Activated naive CD4-positive, alpha-beta T cell (primary cell): Measurements from ENCODE around the gene DCP1B.
A peak's percentile ranks its signal among the peaks of the same experiment; 100 is the strongest.
"Not testable (repeated sequence)": the region's sequence is repeated elsewhere in the genome, so short reads cannot be mapped to it uniquely, and the experiment has no call there.

ENCODE experiments used
- DNase-seq, 4 experiments: peaks; one replicate each; lab custom pipeline; 2025; lab: John Stamatoyannopoulos, UW

The DCP1B gene

DNA sequence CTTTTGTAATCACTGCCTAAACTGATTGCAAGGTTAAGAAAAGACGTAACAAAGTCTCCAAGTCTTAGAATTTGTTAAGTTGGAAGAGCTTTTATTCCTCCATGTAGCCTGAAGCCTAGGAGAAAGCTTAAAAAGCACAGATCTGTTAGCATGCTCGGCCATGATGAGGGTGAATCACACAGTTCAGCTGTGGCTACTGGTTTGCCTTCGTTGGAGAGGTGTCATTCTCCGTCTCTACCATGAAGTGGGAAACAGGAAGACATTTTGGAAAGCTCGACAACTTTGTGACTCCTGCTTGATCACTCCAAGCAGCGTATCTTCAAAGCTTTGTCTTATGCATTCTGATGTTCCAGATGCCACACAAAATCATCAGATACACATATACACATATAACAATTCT, 27.1 kb downstream of the DCP1B start:
- no peak for DNase-seq

DNA sequence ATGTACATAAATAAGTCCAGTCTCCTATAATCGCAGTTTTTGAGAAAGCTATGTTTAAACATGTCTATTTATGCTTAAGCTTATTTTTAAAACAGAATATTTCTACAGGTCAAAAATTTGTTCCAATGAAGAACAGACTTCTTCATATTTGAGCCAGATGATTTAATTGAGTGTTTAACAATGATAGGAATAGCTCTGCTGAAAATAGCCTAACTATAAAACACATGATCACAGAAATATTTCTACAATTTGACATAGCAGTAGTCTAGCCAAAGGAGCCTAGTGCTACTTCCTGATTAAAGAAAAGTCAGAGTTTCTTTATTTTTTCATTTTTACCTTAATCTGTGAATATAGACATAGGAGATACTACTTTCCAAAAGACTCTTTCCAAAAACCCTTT, 29.4 kb downstream of the DCP1B start:
- no peak for DNase-seq

DNA sequence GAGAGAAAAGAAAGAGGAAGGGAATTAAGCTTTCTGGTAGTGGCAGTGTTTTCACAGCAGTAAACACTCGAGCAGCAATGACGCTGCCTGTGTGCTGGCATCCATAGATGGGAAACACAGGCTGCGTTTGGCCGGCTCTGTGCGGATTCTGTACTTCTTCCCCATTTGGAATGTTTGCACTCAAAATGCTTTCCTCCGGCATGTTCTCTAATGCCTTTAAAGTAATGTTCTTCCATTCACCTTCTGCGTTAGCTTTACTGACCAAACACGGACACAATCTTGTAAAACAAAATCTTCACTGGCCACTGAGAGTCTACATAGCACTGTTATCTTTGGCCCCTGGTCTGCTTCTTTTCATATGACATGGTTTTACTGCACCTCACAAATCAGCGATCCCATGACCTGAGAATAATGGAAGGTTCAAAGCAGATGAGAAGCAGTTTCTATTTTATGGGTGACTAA, 31.4 kb downstream of the DCP1B start:
- no peak for DNase-seq

DNA sequence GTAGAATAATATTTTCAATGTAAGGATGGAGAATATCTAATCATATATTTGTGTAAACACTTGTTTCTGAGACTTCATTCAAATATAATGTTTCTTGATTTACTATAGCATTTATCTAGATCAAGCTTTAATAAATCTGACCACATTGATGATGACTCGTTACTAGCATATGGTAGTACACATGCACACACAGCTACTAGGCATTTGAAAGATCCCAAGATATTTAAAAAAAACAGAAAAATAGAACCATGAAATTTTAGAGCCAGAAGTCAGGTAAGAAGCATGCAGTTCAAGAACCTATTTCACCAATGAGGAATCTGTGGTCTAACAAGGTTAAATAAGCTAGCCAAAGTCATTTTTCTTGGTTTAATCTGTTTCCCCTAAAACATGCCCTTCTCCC, 32.0 kb downstream of the DCP1B start:
- no peak for DNase-seq

DNA sequence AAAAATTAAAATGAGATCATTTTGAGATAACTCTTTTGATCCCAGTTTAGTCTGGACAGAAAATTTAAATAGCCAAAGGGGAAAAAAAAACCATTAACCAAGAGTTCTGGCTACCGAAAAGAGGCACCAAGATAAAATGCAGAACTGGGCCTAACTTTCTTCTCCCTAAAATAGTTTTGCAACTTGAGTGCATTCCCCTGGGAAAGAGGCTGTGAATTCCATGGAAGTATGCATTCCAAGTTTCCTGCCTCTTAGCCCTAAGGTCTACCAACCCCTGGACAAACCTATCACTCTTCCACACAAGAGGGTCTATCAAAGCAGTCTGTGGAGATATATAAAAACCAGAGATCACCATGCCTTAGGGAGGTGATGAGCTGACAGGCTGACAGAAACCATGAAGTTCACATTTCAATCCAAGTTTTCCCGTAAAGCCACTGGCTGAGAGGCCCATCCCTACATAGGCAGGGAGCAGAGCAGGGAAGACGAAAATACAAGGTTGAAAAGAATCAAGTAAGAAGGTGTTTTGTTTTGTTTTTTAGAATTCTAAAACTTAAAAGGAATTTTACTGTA, 33.8 kb downstream of the DCP1B start:
- no peak for DNase-seq

DNA sequence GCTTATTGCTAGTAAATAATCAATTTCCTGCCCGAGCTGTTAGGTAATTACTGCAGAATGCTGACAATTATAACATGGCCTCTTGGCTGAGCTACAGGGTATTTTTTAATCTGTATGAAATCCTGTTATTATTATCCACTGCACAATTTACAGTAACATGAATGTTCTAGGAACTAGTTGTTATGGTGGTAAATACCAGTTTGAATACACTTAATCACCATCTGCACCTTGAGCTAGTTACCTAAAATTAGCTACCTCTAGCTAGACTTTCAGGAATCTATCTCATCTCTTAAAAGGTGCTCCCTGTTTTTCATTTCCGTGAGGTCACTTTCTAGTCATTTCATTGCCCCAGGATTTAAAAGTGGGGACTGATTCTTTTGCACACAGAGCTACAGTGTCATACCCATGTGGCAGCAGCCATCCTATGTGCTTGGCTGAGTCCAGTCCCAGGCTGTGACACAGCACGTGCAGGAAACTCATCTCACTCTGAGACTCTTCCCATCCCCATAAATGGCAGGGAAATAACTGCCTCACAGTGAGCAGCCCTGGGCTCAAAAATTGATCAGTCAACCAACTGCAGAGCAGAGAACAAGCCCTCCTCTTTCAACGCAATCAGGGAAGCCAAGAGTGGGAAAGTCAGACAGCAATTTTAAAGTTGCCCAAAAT, 37.6 kb downstream of the DCP1B start:
- no peak for DNase-seq

DNA sequence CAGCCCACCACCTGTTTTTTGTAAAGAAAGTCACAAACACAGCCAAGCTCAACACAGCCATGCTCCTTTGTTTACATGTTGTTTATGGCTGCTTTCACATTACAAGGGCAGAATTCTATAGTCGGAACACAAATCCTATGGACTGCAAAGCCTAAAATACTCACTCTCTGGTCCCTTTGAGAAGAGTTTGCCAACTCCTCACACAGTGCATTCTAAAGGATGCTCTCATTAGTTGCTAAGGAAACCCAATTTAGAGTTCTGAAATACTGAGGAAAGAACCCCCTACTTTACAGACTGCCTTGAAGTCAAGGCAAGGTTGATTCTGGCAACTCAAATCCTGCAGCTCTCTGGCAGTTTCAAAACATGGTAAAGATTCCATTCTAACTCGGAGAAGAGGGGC, 38.3 kb downstream of the DCP1B start:
- DNase-seq: no peak

DNA sequence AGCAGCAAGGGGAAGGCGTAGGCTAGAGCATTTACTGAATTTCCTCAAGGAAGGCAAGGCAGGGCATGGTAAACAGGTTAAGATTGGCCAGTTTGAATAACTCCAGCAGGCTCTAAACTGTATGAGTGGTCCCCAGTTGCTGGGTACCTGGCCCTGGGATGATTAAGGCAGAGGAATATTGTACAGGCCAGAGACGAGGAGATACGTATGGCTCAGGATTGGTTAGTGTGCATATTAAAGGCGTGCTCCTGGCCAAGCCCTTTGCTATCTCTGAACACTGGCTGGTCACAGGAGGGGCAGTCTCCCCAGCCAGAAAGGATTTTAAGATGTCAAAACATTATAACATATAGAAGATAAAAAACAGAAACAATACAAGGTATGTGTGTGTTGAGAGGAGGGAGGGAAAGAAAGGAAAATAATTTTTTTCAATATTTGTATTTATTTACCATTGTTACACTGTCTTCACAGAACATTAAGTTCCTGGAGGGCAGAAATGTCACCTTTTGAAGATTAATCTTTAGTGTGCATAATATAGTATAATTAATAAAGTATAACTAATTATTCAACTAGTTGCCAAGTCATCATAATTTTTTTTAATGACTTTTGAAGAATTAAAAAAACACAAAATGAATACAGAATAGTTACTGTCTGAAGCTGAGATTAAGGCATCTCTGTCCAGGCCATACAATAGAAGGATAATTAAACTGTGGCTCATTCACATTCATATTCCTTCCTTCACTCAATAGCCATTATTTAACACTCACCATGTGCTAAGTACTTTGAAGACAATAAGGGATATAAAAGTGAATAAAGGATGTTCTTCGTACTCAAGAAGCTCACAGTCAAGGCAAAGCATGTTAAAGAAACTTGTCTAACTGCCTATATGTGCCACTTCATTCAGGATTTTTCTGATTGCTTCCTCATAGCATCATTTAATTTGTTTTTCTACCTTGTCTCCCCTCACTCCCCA, 41.9 kb downstream of the DCP1B start:
- DNase-seq: no peak

DNA sequence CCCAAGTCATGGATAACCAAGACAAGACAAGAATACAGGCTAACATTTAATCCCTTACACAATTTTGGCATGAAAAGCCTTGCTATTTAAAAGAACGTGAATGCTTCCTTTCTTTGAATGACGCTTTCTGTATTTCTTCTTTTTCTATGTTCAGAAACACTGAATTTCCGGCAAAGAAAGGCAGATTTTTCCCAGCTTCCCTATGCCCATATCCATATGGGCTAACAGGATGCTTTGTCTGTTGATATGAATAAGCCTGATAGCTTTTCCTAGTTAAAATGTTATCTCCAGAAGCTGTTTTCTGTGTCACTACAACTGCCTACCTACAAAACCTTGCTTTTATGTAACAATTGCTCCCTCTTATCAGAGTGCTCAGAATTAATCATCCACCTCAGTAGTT, 47.5 kb downstream of the DCP1B start:
- no peak for DNase-seq

DNA sequence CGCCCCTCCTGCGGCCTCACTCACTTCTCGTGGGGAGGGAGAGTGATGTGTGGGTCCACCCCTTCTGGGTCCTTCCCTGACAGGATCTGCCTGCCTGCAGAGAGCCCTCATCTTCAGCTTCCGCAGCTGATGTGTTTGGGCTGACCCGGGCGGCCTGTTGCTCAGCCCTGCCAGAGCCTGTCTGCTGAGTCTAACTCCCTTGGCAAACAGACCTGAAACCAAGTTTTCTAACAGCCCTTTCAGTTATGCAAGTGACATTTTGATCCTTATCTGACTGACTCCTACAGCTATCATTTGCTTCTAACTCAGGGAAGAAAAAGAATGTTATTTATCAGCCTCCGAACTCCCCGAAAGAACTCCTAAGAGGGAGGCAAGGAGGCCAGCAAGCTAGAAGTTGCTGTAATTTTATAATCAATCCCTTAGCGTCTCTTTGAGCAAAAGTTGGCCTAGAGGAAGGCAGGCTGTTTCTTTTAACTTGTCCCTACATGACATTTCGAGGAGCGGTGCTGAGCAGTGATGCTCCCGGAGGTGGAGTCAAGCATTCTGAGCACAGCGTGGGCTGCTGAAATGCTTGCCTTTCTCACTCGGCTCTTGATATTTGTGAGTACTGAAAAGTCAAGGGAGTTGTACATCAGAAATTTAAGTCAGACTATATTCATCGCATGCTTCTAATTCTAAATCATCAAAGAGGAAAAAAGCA, 54.3 kb downstream of the DCP1B start:
- DNase-seq: no peak

DNA sequence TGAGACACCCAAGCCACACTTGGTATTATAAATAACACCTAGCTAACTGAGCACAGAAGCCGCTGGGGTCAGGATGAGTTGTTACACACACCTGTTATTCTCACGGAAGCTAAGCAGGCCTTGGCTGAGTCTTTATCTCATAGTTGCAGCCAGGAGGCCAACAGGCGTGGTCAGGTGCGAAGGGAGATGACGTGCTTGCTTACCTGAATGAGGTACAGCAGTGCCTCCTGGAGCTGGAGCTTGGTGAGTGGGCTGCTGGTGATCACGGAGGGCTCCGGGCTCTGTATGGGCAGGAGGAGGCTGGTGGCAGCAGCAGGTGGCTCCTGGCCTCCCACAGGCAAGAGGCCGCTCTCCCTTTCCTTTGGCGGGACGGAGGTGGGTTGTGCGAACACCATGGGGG, 55.4 kb downstream of the DCP1B start:
- DNase-seq: no peak

DNA sequence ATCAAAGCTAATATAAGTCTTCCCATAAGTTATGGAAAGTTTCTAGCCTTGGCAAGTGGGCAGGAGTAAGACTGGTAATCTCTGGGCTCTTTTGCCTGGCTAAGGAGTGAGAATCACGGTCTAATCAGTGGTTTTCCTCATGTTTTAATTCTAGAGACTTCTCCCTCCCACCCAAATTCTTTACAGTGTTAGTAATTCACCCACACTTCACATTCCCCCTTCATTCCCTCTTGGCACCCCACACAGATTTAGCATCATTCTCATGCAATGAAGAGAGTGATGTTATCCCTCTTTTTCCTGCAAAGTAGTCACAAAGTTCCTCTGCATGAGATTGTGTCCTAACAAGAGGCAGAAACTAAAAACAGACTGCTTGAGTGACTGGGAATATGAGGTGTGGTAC, 57.2 kb downstream of the DCP1B start:
- no peak for DNase-seq

DNA sequence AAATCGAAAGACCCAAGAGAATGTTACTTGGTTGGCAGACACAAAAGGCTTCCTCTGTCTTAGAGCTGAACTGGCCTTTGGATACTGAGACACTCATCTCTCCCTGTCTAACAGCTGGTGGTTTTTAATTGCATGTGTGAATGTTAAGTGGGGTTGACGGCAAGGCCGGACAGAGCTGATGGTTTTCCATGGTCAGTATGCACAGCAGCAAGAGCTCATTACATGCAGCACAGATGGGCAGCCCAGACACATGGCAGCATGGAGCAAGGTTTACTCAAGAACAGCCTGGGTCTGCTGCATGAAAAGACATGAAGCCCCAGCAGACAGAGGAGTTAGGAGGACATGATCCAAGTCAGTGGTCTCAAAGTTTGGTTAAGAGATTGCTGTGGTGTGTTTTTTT, 58.0 kb downstream of the DCP1B start:
- no peak for DNase-seq

DNA sequence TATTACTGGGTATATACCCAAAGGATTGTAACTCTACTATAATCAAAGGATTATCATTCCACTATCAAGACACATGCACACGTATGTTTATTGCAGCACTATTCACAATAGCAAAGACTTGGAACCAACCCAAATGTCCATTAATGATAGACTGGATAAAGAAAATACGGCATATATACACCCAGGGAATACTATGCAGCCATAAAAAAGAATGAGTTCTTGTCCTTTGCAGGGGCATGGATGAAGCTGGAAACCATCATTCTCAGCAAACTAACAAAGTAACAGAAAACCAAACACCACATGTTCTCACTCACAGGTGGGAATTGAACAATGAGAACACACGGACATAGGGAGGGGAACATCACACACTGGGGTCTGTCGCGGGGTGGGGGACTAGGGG, 58.8 kb downstream of the DCP1B start:
- DNase-seq: not testable (repeated sequence)

DNA sequence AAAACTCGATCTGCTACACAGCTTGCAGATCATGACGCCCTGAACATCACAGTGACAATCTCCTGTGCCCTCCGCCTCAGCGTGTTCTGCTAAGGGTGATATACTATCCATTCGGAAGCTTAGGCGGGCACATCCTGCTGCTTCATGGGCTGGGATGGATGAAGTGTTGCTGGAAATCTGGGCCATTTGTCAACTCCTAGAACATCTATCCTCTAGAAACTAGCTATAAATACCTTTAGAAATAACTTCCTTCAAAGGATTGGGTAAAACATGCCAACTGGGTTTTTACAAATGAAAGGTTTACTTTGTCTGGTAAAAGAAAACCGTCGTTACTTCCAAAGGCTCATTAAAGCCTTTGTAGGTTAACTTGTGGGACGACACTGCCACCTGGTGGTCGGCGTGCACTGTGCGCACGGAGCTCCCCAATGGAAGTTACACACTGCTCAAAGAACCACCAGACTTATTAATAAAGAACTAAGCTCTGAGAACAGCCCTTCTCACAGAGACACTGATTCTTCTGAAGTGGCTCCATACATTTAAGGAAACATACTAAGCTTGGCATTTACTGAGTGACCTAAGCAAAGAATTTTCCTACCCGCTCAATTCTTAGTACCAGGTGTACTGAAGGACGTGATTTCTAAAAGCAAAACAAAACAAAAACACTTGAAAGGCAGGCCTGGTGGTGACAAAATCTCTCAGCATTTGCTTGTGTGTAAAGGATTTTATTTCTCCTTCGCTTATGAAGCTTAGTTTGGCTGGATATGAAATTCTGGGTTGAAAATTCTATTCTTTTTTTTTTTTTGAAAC, 64.3 kb downstream of the DCP1B start:
- DNase-seq: peak; percentile 73 to 91 (median 86)

DNA sequence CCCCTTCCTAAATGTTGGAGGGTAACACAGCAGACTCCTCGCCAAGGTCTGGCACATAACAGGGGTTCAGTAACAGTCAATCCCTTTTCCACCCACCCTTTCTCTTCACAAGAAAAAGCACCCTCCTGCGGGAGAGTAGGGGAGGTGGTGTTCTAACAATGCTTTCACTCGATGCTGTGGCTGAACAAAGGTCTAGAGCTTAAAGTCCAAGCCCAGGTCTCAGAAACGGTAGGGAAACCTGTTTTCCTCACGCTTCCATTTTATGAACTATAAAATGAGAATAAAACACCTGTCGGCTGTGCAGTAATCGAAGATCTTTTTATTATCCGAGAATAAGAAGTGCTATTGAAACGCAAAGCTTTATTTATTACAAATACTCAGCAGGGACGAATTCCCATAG, 64.9 kb downstream of the DCP1B start:
- DNase-seq: no peak

DNA sequence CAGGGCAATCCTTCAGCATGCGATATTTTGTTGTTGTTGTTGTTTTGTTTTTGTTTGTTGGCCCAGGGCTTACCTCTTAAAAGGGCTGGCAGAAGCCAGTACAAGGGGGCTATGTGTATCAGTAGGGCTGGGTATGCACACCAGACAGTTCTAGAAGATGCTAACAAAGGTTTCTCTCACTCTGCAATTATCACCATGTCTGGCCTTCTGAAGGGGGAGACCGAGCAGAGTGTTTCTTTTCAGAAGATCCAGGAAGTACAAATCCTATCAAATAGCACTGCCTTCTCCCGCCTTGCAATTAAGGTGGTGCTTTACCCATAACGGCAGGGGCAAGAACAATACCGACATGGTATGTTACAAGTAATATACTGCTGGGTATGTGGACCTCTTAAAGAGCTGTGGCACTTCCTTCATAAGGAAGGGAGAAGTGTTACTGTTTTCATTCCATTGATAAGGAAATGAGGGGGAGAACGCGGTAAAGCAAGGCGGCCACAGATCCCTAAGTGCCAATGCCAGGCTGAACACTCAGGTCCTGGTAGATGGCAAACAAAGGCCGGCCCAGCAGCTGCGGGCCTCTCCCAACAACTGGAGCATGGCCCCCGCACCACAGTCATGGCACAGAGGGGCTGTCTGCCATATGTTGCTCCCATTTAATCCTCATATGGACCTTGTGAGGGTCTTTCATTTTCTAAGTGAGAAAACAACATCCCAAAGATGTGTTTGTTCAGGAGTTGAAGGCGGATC, 66.6 kb downstream of the DCP1B start:
- DNase-seq: no peak

DNA sequence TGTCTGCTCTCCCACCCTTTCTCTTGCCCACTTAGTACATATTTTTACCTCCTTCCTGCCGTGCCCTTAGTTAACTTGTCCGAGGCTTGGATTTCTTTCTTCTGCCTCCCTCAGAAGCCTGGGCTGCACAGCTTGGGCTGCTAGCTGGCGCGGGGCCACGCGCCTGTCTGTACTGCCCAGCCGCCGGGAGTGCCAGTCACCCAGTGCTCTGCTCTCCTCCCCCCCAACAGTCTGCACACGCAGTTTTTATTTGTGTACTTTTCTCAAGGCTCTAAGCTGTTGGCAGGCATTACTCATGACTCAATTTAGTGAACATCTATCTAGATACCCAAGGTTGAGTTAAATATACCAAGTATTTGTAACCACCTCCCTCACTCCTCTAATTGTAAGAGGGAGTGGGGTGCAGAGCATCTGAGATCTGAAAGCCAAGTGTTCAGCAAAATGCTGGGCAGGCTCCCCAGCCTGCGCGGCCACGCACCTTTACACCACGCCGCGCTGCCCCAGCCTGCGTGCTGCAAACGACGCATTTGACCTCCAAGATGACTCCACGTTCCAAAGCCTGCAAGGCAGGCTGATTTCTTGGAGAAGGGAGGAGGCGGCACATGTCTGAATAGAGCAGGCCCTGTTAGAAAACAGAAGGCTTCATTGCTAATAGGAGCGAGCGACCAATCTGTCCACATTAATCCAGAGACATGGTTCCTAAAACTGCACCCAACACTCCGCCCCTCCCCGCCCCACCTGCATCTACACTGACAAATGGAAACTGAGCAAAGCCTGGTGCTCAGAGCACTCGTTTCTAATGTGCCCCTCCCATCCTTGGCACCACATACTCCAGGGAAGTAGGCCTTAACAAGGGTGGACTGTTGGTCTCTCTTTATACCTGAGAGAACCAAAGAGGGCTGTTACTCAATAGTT, 67.6 kb downstream of the DCP1B start:
- no peak for DNase-seq

DNA sequence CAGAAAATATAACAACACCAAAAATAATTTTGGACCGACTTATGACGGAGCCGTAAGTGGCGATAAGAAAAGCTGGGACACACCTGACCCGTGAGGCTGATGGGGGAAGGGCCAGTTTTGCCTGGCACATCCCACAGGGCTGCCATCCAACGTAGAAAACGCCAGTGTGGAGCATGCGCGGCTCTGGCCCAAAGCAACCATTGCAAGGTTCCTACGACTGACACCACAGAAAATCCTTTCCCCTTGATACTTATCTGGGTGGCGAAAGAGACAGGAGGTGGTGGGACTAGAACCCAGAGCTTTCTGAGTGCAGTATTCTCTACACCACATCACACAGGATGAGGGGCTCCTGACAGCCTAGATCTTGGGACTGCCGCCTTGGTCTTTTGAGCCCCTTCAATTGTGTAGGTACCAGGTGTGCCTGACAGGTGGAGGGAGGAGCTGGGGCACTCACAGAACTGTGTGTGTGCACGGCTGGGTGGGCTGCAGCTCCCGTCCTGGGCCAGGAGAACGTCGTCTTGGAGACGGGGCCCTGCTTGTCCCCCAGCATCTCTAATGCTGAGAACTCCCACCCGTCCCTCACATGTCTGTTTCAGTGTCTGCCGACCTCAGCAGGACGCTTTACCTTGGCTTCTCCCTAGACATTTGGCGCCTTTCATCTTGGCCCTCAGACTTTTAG, 68.4 kb downstream of the DCP1B start:
- DNase-seq: no peak
